ENCODE results near the gene NF1. TPM values are rescaled to one million over a fixed set of nuclear protein-coding genes. Genes with fewer than 3 reads are reported as not detected.

The NF1 gene
- total and polyA plus RNA-seq, 3 donors from 2014 or later: 60.6 to 99.0 (median 97.6) TPM

DNA sequence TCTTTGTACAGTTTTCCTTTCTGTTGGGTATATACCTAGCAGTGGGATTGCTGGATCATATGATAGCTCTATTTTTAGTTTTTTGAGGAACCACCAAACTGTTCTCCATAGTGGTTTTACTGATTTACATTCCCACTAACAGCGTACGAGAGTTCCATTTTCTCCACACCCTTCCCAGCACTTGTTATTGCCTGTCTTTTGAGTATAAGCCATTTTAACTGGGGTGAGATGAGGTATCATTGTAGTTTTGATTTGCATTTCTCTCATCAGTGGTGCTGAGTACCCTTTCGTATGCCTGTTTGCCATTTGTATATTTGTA is 220.0 kb downstream of the NF1 start:
- no peak overlapping the region for H3K4me3 ChIP-seq
- no peaks in the 10 kb centered on the region for H3K9me3 ChIP-seq
- intact Hi-C loops (cut with DNase I; ENCODE audit: low total_unique reads): no loop called here
- TF ChIP-seq, protein P1, sequence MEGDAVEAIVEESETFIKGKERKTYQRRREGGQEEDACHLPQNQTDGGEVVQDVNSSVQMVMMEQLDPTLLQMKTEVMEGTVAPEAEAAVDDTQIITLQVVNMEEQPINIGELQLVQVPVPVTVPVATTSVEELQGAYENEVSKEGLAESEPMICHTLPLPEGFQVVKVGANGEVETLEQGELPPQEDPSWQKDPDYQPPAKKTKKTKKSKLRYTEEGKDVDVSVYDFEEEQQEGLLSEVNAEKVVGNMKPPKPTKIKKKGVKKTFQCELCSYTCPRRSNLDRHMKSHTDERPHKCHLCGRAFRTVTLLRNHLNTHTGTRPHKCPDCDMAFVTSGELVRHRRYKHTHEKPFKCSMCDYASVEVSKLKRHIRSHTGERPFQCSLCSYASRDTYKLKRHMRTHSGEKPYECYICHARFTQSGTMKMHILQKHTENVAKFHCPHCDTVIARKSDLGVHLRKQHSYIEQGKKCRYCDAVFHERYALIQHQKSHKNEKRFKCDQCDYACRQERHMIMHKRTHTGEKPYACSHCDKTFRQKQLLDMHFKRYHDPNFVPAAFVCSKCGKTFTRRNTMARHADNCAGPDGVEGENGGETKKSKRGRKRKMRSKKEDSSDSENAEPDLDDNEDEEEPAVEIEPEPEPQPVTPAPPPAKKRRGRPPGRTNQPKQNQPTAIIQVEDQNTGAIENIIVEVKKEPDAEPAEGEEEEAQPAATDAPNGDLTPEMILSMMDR (IDR thresholded peaks at IDR 0.05): no peak
- TF ChIP-seq POLR2A (IDR thresholded peaks at IDR 0.05): no peak
- DNase-seq: no peak
- no peaks in the 10 kb centered on the region for H3K36me3 ChIP-seq (ENCODE audit: low read depth, missing control alignments)
- H3K27ac ChIP-seq: no peak overlapping the region
- no peaks in the 10 kb centered on the region for H3K27me3 ChIP-seq
- H3K4me1 ChIP-seq: no peaks in the 10 kb centered on the region
- WGBS, 2 donors: 92 to 97% methylated on average over 3 of the region's 3 CpGs

DNA sequence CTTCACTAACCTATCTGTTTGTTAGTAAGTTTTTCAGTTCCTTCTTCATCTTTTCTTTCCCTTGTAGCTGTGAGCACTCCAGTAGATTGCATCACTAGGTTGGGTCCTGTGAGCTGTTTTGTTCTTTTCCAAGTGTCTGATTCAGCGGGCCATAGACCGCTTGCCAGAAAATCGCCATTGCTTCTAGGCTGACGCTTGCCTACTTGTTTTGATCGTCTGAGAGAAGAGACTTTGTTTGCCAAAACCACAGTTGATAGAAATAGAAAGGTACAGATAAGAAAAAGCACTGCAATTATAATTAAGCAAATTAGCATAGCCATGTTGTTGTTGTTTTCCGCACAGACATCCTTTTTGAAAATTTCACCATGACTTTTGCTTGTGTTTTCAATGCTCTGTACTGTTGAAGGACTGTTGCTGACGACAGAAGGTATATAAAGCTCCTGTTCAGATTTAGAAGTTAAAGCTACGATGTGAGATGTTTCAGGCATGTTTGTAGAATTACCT is 223.6 kb downstream of the NF1 start:
- DNase-seq: peak; percentile 35
- Histone ChIP-seq H3K4me3 (no peak overlapping the region), H3K9me3 (no peaks in the 10 kb centered on the region), H3K36me3 (ENCODE audit: low read depth, missing control alignments) (no peaks in the 10 kb centered on the region), H3K27ac (no peak overlapping the region), H3K4me1 (no peaks in the 10 kb centered on the region), H3K27me3 (no peaks in the 10 kb centered on the region)
- TF ChIP-seq, protein P1 (IDR thresholded peaks at IDR 0.05): no peak
- TF ChIP-seq POLR2A (IDR thresholded peaks at IDR 0.05): no peak
- intact Hi-C loops (cut with DNase I; ENCODE audit: low total_unique reads): no loop called here
- WGBS, 2 donors: 76 to 86% methylated on average over 8 of the region's 8 CpGs

DNA sequence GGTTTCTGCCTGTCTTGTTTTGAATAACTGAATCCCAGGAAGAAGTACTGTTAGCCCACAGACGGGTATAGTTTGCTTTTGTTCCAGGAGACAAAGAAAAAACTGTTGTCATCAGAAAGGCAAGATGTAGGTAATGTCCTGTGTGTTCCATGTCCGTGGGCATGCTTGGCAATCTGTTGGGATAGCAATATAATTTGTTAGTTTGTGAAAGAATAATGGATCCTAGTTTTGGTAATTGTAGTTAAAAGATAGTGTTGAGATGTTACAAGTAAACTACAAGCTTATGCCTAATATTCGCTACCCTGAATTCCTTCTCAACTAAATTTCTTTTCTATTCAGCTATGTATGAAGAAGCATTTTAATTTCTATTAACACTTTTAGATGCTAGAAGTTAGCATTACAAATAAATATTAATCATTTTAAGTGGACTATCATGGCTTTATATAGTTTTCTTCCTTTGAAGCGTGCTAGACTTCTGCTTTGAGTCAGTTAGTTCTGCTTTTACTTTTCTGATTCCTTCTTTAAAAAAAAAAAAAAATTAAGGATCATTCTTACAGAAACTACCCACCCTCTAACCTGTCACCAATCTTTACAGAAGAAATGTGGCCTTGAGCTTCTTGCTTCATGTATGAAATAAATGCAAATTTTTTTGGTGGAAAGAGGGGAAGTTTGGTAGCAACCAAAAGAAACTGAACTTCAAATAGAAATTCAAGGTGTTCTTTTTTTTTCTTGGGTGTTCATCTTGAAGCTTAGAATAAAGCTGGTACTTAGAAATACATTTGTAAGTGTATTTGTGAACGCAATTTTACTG is 224.3 kb downstream of the NF1 start:
- Histone ChIP-seq H3K4me3 (no peak overlapping the region), H3K4me1 (no peaks in the 10 kb centered on the region), H3K27ac (no peak overlapping the region), H3K9me3 (no peaks in the 10 kb centered on the region), H3K27me3 (no peaks in the 10 kb centered on the region), H3K36me3 (ENCODE audit: low read depth, missing control alignments) (no peaks in the 10 kb centered on the region)
- DNase-seq: no peak
- TF ChIP-seq, protein P1 (IDR thresholded peaks at IDR 0.05): no peak
- TF ChIP-seq POLR2A (IDR thresholded peaks at IDR 0.05): no peak
- whole genome bisulfite sequencing, 2 donors: 65 to 81% methylated on average over 5 of the region's 5 CpGs
- intact Hi-C loops (cut with DNase I; ENCODE audit: low total_unique reads): no loop called here

DNA sequence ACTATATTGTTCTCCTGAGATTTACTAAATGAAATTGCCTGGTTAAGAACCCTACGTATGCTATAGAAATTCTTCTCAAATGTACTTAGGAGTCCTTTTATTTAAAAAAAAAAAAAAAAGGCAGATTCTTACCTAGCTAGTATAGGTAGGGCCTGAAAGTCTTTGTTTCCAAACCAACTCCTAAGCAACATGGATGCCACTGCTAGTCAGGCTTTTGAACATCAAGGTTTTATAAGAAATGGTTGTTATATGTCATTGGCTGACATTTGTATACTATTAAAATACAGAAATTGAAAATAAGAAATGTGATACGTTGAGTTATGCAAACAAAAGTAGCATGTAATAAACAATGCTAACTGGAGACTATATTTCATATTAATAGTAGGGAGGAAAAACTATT is 225.5 kb downstream of the NF1 start:
- TF ChIP-seq POLR2A (IDR thresholded peaks at IDR 0.05): no peak
- TF ChIP-seq, protein P1 (IDR thresholded peaks at IDR 0.05): no peak
- H3K27me3 ChIP-seq: no peaks in the 10 kb centered on the region
- intact Hi-C loops (cut with DNase I; ENCODE audit: low total_unique reads): no loop called here
- H3K27ac ChIP-seq: no peak overlapping the region
- H3K4me1 ChIP-seq: no peaks in the 10 kb centered on the region
- 90 to 92% methylated on average over 2 of the region's 2 CpGs for WGBS, 2 donors
- DNase-seq: no peak
- no peaks in the 10 kb centered on the region for H3K36me3 ChIP-seq (ENCODE audit: low read depth, missing control alignments)
- H3K4me3 ChIP-seq: no peak overlapping the region
- H3K9me3 ChIP-seq: no peaks in the 10 kb centered on the region

DNA sequence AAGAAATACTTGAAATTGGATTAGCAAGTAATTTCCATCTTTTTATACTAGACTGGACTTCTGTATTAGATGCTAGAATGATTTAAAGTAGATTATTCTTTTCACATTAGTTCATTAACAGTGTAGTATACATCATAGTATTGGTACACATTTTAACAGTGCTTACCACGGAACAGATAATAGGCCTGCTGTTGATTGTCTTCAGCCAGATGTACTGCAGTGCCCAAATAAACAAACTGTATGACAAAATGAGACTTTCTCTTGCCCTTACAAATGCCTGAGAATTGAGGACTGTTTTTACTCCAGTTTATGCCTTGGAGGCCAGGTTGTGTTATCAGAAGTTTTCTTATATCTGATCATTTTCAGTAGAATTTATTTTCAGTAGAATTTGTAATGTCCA is 226.0 kb downstream of the NF1 start:
- 55% methylated on average over 1 of the region's 1 CpG for WGBS, 2 donors
- no peak overlapping the region for H3K4me3 ChIP-seq

More for the DNA sequence above, 226.0 kb downstream of the NF1 start:
- no peaks in the 10 kb centered on the region for H3K36me3 ChIP-seq (ENCODE audit: low read depth, missing control alignments)
- peak overlapping the region in 1 of 2 donors; percentile 51 for H3K27ac ChIP-seq
- no peaks in the 10 kb centered on the region for H3K9me3 ChIP-seq
- intact Hi-C loops (cut with DNase I; ENCODE audit: low total_unique reads): no loop called here
- no peaks in the 10 kb centered on the region for H3K4me1 ChIP-seq
- TF ChIP-seq POLR2A (IDR thresholded peaks at IDR 0.05): no peak
- TF ChIP-seq, protein P1 (IDR thresholded peaks at IDR 0.05): no peak
- no peak for DNase-seq
- no peaks in the 10 kb centered on the region for H3K27me3 ChIP-seq

All from testis (tissue), 3 donors.